Subcutaneous abdominal adipose tissue (tissue), 5 donors: ENCODE measurements around the gene SOBP.

Source experiments
- H3K27ac ChIP-seq: one replicate; pipeline ENCODE4 v1.7.0; 2013; ENCODE audit warnings: low read depth, mild to moderate bottlenecking, inconsistent platforms, low read length, moderate library complexity
- H3K27me3 ChIP-seq, 5 donors: one replicate each; pipeline ENCODE4 v1.7.0; 2013; ENCODE audit warnings: low read length in 5 of 5, inconsistent platforms in 1 of 5; ENCODE audit not compliant: control insufficient read depth in 5 of 5, insufficient read depth in 4 of 5
- H3K36me3 ChIP-seq, 5 donors: one replicate each; pipeline ENCODE4 v1.7.0; 2013; ENCODE audit warnings: low read length in 5 of 5; ENCODE audit not compliant: control insufficient read depth in 5 of 5, insufficient read depth in 5 of 5
- H3K4me1 ChIP-seq, 5 donors: one replicate each; pipeline ENCODE4 v1.7.0; 2013; ENCODE audit warnings: low read length in 5 of 5, mild to moderate bottlenecking in 3 of 5, moderate library complexity in 1 of 5; ENCODE audit not compliant: control insufficient read depth in 5 of 5, insufficient read depth in 5 of 5
- H3K4me3 ChIP-seq, 5 donors: one replicate each; pipeline ENCODE4 v1.7.0; 2013; ENCODE audit warnings: low read length in 5 of 5, low read depth in 1 of 5
- H3K9ac ChIP-seq, 5 donors: one replicate each; pipeline ENCODE4 v1.7.0; 2013; ENCODE audit warnings: low read length in 5 of 5, mild to moderate bottlenecking in 4 of 5, moderate library complexity in 3 of 5
- H3K9me3 ChIP-seq, 5 donors: one replicate each; pipeline ENCODE4 v1.7.0; 2013; ENCODE audit warnings: low read length in 5 of 5; ENCODE audit not compliant: control insufficient read depth in 5 of 5
- donor health status: healthy.
- donor health status: healthy.
- donor health status: healthy.
- donor health status: healthy.
- donor health status: healthy.

The SOBP gene

GRCh38 chr6:107561306-107561705, 71.4 kb downstream of the SOBP start:
- Histone ChIP-seq H3K4me1 (peaks cover 0 to 6% (median 0%) of the 10 kb centered on the region in 5 donors), H3K27ac (no peak overlapping the region), H3K9me3 (no peaks in the 10 kb centered on the region), H3K4me3 (no peak overlapping the region), H3K27me3 (peaks cover 0 to 3% (median 0%) of the 10 kb centered on the region in 5 donors), H3K9ac (no peak overlapping the region), H3K36me3 (no peaks in the 10 kb centered on the region)

GRCh38 chr6:107563694-107564588, 74.0 kb downstream of the SOBP start:
- peaks cover 0 to 6% (median 0%) of the 10 kb centered on the region in 5 donors for H3K4me1 ChIP-seq
- no peak overlapping the region for H3K4me3 ChIP-seq
- peaks cover 0 to 3% (median 0%) of the 10 kb centered on the region in 5 donors for H3K27me3 ChIP-seq
- H3K36me3 ChIP-seq: no peaks in the 10 kb centered on the region
- H3K9ac ChIP-seq: no peak overlapping the region
- H3K9me3 ChIP-seq: no peaks in the 10 kb centered on the region
- H3K27ac ChIP-seq: no peak overlapping the region

- H3K9ac ChIP-seq: no peak overlapping the region
- H3K27ac ChIP-seq: no peak overlapping the region
- H3K27me3 ChIP-seq: peaks cover 0 to 3% (median 0%) of the 10 kb centered on the region in 5 donors
- peaks cover 0 to 6% (median 0%) of the 10 kb centered on the region in 5 donors for H3K4me1 ChIP-seq
- H3K36me3 ChIP-seq: no peaks in the 10 kb centered on the region
- H3K9me3 ChIP-seq: no peaks in the 10 kb centered on the region
- H3K4me3 ChIP-seq: no peak overlapping the region
These were observed 74.7 kb downstream of the SOBP start for GRCh38 chr6:107564589-107564951.

GRCh38 chr6:107565165-107565723, 75.3 kb downstream of the SOBP start:
- no peak overlapping the region for H3K9ac ChIP-seq
- H3K4me3 ChIP-seq: no peak overlapping the region
- H3K27ac ChIP-seq: no peak overlapping the region
- H3K36me3 ChIP-seq: no peaks in the 10 kb centered on the region
- H3K4me1 ChIP-seq: peaks cover 0 to 6% (median 0%) of the 10 kb centered on the region in 5 donors
- no peaks in the 10 kb centered on the region for H3K9me3 ChIP-seq
- H3K27me3 ChIP-seq: peaks cover 0 to 3% (median 0%) of the 10 kb centered on the region in 5 donors

- Histone ChIP-seq H3K4me1 (peaks cover 0 to 6% (median 0%) of the 10 kb centered on the region in 5 donors), H3K27ac (no peak overlapping the region), H3K4me3 (no peak overlapping the region), H3K9me3 (no peaks in the 10 kb centered on the region), H3K36me3 (no peaks in the 10 kb centered on the region), H3K9ac (no peak overlapping the region), H3K27me3 (peaks cover 0 to 3% (median 0%) of the 10 kb centered on the region in 5 donors)
These were observed 77.7 kb downstream of the SOBP start for GRCh38 chr6:107567643-107568042.

GRCh38 chr6:107569473-107569872, 79.6 kb downstream of the SOBP start:
- Histone ChIP-seq H3K4me3 (no peak overlapping the region), H3K4me1 (peaks cover 0 to 6% (median 0%) of the 10 kb centered on the region in 5 donors), H3K9me3 (no peaks in the 10 kb centered on the region), H3K36me3 (no peaks in the 10 kb centered on the region), H3K27ac (no peak overlapping the region), H3K27me3 (peaks cover 0 to 3% (median 0%) of the 10 kb centered on the region in 5 donors), H3K9ac (no peak overlapping the region)

- Histone ChIP-seq H3K27ac (no peak overlapping the region), H3K4me1 (no peaks in the 10 kb centered on the region), H3K9me3 (no peaks in the 10 kb centered on the region), H3K4me3 (no peak overlapping the region), H3K36me3 (peaks cover 0 to 3% (median 0%) of the 10 kb centered on the region in 5 donors), H3K27me3 (no peaks in the 10 kb centered on the region), H3K9ac (no peak overlapping the region)
These were observed 81.4 kb downstream of the SOBP start for GRCh38 chr6:107571354-107571753.

GRCh38 chr6:107572886-107573285, 83.0 kb downstream of the SOBP start:
- H3K27me3 ChIP-seq: no peaks in the 10 kb centered on the region
- no peak overlapping the region for H3K27ac ChIP-seq
- H3K4me3 ChIP-seq: no peak overlapping the region
- no peaks in the 10 kb centered on the region for H3K4me1 ChIP-seq
- H3K36me3 ChIP-seq: peaks cover 0 to 3% (median 0%) of the 10 kb centered on the region in 5 donors
- no peaks in the 10 kb centered on the region for H3K9me3 ChIP-seq
- H3K9ac ChIP-seq: no peak overlapping the region

GRCh38 chr6:107574856-107575255, 84.9 kb downstream of the SOBP start:
- H3K4me1 ChIP-seq: no peaks in the 10 kb centered on the region
- peaks cover 0 to 3% (median 0%) of the 10 kb centered on the region in 5 donors for H3K36me3 ChIP-seq
- no peak overlapping the region for H3K4me3 ChIP-seq
- no peaks in the 10 kb centered on the region for H3K9me3 ChIP-seq
- H3K27ac ChIP-seq: no peak overlapping the region
- no peaks in the 10 kb centered on the region for H3K27me3 ChIP-seq
- H3K9ac ChIP-seq: no peak overlapping the region

- Histone ChIP-seq H3K9ac (no peak overlapping the region), H3K36me3 (peaks cover 0 to 3% (median 0%) of the 10 kb centered on the region in 5 donors), H3K27ac (no peak overlapping the region), H3K27me3 (no peaks in the 10 kb centered on the region), H3K9me3 (no peaks in the 10 kb centered on the region), H3K4me1 (no peaks in the 10 kb centered on the region), H3K4me3 (no peak overlapping the region)
These were observed 86.9 kb downstream of the SOBP start for GRCh38 chr6:107576852-107577251.
